HK-2 (cell line): ENCODE measurements around the gene FRMD4A.

ENCODE experiments used
- DNase-seq: peaks from one replicate; pipeline ENCODE4 v3.0.0-alpha.2; 2018; ENCODE audit not compliant: unreplicated experiment

Gene FRMD4A

DNA sequence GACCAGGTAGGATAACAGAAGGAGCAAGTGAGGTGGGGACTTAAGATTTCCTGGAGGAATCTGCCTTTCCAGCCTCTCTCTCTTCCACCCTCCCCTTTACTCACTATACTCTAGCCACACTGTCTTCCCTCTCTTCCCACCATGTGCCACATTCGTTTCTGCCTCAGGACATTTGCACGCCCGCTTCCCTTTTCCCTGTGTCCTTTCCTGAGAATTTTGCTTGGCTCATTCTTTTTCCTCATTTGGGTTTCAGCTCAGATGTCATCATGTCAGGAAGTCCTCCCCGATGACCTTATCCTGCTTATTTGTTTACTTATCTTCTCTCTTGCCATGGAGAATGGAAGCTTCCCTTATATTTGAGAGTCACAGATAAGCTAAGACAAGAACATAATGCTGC is 380.2 kb downstream of the FRMD4A start:
- DNase-seq: no peak

DNA sequence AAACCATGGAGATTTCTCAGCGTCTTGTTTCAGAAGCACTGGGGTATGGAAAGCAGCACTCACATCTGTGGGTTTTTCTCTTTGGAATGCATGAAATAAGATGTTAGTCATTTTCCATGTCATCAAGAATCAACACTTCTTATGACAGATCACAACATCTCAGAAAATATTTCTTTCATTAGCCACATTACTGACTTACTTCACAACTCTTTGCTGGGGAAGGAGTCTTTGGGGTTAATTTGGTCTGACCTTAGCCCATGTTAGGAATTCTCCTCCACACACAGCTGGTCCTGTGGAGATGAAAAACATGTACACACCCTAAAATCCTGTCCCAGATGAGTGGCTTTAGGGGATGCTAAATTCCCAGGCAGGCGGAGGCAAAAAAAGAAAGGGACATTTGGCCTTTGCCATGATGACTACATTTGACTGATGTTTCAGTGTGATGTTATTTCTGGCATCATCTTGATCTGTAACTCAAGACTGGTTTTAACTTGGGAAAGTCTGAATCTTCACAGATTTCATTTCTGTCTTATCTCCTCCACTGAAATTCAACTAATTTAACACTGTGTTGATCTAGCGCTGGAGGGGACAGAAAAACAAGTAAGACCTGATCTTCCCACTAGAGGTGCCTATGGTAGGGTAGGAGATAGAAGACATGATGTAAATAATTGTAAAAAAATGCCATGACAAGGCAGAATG is 380.7 kb downstream of the FRMD4A start:
- DNase-seq: peak; percentile 18

DNA sequence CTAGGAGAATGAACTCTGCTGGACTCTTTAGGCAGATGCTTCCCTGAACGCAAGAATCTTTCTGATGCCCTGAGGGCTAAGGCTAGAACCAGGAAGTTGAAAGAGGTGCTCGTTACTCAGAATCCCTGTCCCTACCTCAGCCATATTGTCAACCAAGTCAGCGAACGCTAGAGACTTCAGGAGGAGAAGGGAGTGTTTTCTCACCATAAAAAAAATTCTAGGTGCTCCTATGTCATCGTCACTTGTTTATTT is 384.6 kb downstream of the FRMD4A start:
- DNase-seq: no peak

DNA sequence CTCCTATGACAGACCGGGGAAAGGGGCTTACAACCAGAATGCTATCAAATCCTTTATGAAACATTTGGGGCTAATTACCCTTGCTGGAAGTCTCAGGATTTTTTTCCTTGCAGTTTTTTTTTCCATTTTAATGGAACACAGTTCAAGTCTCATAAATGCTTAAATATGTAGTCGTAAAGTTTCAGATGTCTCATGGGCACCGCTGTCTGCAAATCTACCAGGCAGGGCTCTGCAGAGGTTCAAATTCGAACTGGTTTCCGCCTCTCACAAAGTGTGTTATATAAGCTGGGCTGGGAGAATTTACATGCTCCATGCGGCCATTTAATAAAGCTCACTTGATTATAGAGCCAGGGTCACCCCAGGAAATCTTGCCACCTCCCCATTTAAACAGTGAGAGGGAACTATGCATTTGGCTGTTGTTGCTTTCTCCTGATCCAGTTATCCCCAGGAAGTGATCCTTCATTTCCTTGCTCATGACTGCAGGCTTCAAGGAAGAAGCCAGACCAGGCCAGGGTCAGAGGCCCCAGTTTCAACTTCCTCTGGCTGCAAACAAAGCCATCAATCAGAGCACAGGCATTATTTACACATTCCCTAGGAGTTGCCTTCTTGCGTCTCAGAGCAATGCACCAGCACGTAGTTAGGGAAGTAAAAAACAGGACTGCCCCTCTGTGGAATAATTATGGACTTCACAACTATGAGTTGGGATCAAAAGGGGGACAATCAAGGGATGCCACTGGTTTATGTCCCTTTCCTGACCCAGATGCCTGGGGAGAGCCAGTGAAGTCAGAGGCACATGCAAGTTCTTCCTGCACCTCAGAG is 385.1 kb downstream of the FRMD4A start:
- no peak for DNase-seq

DNA sequence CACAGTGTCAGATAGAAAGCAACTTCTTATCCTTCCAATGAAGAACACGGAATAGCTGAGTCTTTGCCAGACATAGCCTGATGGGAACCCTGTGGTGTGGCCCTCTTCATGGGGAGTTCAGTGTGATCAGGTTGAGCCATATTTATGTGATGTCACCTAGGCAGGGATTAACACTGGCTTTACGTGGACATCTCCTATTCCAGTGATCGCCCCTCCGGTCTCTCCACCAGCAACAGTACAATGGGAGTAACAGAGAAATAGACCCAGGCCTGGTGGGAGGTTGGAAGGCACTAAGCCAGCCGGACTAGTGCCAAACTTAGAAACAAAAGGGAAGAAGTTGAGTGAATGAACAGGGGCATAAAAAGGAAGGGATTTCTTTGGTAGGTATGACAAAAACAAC is 385.9 kb downstream of the FRMD4A start:
- DNase-seq: no peak

DNA sequence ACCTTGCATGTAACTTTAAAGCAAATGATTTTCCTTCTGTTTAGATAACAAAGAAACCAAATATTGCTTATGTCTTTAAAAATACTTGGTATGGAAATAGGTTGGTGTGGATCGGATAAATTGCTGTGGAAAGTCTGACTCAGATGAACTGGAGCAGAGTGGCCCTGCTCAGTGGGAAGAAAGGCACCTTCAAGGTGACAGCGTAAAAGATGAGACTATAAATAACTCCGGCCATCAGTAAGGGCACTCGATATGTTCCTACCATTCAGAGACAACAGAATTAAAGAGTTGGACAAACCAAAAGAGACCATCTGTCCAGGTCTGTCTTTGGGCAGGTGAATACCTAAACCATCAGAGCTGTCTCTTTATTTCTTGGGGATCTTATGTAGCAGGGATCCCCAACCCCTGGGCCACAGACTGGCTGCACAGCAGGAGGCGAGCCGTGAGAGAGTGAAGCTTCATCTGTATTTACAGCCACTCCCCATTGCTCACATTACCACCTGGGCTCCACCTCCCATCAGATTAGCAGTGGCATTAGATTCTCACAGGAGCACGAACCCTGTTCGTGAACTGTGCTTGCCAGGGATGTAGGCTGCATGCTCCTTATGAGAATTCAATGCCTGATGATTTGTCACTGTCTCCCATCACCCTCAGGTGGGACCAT is 386.9 kb downstream of the FRMD4A start:
- no peak for DNase-seq

DNA sequence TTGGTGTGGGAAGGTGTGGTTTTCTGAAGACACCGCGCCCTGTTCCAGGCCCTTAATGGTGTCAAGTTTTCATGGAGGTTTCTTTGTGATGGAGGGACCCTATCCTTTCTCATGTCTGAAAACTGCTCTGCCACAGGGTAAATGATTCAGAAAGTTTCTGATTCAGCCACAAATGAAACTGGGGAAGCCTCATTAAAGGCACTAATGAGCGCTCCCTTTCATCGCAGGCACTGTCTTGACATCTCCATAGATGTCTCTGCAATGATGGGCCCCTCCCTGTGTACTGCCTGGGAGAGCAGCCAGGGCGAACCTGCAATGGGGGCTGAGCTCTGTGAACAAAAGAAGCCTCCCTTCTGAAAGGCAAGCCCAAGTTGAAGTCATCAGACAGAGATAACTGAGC is 388.7 kb downstream of the FRMD4A start:
- DNase-seq: no peak

DNA sequence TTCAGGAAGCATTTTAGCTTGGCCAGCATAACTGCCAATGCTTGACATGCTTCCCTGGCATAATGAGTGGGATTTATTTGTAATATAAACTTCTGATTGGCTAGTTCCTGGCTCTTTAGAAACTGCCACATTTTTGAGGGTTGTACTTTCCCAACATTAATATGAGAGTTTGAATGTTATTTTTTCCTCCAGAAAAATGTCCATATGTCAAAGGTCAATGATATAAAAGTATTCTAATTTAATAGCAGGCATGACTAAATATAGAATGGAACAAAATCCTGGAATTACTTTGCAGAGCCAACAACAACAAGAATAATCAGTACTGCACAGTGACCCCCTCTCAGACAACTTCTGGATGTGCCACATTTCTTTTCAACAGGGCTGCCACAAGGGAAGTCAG is 391.3 kb downstream of the FRMD4A start:
- no peak for DNase-seq

DNA sequence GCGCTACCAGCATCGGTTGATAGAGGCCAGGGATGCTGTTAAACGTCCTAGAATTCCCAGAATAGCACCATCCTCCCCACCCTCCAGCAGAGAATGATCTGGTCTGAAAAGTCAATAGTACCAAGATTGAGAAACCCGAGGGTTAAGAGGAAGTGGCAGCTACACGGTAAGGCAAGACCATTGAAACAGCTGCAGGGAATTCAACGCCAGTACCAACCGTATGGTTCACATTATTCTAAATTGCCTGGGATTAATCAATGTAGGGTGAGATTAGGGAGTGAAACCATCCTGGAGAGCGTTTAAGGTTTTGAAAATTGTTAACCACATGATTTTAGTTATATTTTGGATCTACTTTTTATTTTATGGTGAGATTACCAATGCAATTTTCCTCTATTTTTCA is 391.8 kb downstream of the FRMD4A start:
- no peak for DNase-seq

DNA sequence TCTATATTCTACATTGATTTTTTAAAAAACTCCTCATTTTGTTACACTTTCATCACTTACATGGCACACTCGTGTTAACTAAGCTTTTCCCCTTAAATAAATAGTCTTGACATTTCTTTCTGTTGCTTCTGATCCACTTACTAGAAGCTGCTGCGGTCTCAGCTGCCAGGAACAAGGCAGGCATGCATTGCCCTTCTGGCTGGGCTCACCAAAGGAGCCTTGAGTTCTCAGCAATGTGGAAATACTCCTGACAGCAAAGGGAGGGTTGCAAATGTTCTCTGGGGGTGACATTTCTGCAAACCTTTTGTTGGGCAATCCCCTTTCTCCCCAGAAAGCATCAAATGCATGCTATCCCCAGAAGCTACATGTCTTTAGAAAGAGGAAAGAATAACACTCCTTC is 393.9 kb downstream of the FRMD4A start:
- no peak for DNase-seq

DNA sequence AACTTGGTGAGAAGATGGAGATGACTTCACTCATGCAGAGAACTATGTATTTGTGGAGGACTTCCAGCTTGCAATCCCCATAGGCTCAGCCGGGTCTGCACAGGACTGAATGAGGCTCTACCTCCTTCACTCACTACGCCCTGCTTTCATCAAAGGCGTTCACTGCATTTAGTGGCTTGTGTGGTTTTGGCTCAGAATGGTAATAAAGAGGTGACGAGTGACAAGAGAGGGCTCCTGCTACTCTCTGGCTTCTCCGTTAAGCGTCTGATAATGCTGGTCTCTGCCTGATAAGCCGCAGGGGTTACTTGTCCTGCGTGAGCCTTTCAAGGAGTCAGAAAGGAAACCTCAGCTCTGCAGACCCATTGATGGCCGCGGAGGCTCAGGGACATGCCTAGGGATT is 400.6 kb downstream of the FRMD4A start:
- no peak for DNase-seq

DNA sequence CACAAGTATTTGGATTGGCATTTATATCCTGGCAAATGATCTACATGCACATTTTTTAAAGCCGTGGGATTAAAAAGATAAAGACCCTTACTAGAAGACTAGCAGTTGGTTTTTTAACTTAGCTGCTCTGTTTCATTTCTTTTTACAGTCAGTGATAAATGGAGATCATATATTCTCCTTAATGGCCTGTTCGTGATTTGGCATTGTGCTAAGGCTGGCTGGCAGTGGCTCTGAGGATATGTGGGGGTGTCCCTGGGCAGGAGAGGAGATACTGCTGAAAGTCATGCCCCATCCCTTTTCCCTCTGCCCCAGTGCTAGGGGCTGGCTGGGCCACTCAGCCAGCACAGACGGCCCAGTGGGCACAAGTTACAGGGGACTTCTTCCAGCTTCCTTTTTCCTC is 402.3 kb downstream of the FRMD4A start:
- no peak for DNase-seq

DNA sequence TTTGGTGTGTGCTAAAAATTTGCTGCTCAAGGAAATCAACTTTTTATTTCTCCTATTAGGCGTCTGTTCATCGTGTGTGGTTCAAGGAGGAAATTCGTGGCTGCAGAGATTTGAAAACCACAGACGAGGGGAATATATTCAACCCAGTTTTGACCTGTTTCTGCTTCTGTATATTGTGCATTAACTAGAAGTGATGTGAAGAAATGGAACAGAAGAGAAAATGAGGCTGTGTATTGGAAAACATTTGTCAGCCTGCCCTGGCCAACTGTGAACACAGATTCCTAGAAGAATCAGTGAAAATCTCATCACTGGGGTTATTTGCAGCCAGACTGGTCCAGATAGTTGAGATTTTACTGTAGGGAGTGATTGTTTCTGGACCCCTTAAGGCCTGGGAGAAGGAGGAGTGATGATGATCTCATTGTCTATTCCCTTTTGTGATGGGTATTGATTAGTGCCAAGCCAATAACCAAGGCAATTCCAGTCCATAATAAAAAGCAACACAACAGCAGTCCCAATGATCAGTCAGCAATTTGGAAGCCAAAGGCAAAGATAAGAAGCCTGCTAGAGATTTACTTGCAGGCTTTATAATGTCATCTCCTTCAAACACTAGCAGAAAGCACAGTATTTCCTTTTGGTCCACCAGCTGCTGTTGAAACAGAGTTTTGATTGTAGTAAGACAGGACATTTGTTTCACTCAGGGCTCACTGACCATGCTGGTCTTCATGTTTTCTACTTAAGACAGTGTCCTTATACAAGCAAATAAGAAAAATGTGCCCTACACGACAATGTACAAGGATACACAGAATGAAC is 404.5 kb downstream of the FRMD4A start:
- no peak for DNase-seq

DNA sequence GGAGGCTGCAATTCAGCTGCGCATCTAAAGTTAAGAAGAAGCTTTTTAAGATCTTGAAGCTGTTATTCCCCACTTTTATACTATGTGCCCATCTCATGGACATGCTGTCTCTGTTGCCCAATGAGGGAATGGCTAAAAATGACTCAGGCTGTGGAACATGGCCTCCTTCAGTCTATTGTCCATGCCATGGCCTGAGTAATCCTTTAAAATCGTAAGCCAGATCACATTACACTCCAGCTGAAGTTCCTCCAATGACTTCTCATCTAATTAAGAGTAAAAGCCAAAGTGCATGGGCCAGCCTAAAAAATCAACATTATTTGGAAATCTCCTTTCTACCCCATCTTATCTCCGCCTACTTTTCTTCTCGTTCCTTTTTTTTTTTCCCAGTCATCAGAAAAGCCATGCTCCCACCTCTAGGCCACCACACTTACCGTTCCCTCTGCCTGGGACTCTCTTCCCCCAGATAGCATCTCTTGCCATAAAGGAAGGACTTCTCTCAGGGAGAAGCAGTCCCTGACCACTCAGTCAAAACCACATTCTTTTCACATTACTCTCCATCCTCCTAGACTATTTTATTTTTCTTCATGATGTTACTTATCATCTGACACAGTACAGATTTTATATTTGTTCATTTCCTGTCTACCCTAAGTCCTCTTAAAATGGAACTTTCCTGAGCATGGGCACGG is 406.5 kb downstream of the FRMD4A start:
- no peak for DNase-seq

DNA sequence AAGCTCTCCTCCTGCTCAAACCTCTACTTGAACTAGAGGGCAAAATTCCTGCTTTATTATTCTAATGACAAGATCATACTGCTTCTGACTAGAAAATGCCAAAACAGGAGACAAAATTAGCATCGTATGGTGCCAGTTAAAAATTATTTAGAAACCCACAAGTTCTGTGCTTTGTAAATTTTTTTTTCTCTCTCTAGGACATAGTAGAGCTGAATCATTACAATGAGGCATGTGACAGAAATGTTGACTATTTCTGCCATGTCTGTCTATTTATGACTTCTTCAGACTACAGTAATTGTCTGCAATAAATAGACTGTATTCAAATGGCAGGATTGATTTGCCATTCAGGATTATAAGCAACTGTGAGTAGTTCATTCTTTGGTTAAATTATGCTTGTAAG is 408.1 kb downstream of the FRMD4A start:
- DNase-seq: no peak

DNA sequence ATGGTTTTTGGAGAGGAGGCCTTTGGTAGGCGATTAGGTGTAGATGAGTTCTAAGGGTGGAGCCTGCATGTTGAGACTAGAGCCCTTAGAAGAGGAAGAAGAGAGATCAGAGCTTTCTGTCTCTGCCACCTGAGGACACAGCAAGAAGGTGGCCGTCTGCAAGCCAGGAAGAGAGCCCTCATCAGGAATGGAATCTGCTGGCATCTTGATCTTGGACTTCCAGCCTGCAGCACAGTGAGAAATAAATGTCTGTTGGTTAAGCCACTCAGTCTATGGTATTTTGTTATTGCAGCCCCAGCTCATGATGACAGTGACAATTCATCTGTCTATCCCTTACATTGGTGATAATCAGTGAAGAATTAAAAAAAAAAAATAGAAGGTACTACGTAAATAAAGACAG is 408.8 kb downstream of the FRMD4A start:
- DNase-seq: no peak

DNA sequence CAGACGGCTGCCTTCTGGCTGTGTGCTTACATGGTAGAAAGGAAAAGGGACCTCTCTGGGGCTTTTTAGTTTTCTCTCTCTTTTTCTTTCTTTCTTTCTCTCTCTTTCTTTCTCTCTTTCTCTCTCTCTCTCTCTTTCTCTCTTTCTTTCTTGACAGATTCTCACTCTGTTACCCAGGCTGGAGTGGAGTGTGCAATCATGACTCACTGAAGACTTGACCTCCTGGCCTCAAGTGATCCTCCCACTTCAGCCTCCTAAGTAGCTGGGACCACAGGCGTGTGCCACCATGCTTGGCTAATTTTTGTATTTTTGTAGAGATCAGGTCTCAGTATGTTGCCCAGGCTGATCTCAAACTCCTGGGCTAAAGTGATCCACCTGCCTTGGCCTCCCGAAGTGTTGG is 409.6 kb downstream of the FRMD4A start:
- peak; percentile 21 for DNase-seq

DNA sequence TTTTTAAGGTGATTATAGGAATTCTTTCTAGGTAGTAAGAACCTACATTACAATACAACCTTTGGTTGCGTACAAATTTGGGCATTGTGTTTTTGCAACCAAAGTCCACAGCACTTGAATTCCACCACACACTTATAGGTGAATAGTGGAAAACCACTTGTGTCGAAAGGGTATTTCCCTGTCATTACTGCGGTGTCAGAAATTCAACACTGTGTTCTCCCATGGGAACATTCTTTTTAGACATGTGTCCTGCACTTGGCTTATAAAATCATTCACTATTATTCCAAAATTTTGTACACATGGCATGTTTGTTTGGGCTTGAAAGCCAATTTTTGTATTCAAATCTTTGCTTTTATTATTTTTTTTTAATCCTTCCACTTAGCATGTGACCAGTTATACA is 410.3 kb downstream of the FRMD4A start:
- DNase-seq: no peak

DNA sequence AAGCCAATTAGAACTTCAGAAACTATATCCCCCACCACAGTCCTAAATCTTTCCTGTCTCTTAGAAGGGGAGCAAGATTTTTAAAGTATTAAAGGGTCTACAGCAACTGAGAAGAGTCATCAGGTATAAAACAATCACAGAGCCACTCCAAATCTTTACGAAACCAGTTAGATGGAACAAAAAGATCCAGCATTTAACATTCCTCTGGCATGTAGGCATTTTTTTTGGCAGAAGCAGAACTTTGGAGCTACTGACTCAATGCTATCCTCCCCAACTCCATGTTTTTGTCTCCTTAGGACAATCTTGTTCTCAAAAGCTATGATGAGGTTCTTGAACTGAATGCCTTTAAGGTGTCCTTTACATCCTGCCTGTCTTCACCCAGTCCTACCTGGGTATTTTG is 410.7 kb downstream of the FRMD4A start:
- no peak for DNase-seq

DNA sequence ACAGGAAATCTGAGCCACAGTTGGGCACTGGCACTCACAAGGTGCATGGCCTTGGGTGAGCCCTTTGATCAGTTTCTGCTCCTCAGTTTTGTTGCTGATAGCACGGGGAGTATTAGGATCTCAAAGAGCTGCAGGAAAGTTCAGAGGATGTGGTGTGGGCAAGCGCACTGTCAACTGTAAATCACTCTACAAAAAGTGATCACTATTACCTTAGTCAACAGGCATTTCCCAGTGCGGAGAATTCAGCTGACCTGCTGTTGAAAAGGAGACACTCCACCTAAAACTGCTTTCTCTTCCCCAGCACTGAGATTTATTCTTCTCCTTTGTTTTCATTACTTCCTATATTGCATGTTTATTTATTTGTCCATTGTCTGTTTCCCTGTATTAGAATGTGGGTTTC is 412.9 kb downstream of the FRMD4A start:
- no peak for DNase-seq

DNA sequence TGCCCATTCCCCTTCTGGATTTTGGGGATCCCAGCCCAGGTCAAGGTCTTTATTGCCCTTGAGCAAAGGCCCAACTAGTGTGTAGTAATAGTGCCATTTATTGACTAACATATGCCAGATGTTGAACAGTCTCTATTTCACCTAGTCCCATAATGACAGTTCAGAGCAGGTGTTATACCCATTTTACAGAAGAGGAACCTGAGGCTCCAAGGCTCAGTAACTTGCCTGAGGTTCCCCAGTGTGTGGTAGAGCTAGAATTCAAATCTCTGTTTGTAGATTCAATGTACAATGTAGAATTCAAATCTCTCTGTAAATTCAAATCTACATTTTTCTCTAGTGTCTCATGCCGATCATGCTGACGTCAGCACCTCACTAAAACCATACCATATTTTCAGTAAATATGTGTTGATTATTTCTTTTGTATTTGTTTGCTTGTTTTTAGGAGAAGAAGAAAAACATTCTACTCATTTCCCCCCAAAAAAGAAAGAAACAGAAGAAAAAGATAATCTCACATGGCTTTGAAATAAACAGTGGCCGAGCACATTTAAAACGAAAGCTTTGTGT is 414.3 kb downstream of the FRMD4A start:
- DNase-seq: no peak

DNA sequence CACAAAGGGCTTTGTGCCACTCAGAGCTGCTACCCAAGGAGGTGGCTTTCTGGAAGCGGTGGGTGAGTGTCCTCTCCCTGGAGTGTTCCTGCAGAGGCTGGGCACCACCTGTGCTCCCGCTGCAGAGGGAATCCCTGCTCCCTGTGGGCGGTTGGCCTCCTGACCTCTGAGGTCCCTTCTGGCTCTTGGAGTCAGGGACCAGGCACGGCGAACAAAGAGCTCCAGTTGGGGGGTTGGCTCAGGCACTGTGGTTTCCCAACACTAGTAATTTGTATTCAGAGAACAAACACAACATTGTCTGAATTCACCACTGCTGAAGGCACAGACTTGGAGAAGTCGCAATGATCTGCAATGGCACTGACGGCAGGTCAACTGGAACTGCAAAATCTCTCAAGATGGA is 415.0 kb downstream of the FRMD4A start:
- no peak for DNase-seq
